ENCODE data around the gene FIBCD1.
A peak's percentile ranks its signal among the peaks of the same experiment; 100 is the strongest.

The FIBCD1 gene

DNA sequence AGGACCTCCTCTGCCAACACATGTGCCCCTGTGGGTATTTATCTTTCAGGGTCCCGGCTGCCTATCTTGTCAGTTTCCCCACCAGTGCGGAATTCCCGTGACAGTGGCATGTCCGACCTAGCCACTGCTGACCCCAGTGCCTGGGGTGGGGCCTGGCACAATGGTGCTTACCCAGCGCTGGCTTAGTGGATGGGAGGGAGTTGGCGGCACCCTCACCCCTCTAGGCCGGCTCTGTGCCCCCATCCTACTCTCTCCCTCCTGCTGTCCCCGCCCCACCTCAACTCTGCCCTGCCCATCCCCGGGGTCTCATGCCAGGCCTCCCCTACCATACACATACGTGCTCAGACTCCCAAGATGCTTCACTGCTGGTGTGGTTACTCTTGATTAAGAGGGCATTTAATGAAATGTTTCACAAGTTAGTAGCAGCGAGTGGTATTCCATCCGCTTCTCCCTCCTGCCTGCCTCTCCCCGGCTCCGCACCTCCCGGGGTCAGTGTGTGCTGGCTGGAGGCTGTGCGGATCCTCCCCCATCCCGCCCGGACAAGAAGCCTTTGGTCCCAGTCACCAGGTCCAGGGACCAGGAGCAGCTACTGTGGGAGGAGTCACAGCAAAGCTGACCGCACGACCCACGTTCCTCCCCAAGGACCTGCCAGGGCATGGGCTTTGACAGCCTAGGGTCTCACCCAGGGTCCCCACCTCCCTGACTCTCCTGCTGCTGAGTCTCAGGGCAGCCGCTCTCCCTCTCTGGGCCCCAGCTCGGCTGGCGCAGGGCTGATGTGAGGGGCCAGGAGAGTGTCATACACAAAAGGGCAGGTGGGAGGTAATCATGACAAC lies 32.9 kb downstream of the FIBCD1 start:
- DNase-seq = no peak

- DNase-seq = no peak
Measured at GRCh38 chr9:130905125-130905901, 33.7 kb downstream of the FIBCD1 start.

GRCh38 chr9:130904070-130905044 lies 34.7 kb downstream of the FIBCD1 start:
- DNase-seq = no peak

DNA sequence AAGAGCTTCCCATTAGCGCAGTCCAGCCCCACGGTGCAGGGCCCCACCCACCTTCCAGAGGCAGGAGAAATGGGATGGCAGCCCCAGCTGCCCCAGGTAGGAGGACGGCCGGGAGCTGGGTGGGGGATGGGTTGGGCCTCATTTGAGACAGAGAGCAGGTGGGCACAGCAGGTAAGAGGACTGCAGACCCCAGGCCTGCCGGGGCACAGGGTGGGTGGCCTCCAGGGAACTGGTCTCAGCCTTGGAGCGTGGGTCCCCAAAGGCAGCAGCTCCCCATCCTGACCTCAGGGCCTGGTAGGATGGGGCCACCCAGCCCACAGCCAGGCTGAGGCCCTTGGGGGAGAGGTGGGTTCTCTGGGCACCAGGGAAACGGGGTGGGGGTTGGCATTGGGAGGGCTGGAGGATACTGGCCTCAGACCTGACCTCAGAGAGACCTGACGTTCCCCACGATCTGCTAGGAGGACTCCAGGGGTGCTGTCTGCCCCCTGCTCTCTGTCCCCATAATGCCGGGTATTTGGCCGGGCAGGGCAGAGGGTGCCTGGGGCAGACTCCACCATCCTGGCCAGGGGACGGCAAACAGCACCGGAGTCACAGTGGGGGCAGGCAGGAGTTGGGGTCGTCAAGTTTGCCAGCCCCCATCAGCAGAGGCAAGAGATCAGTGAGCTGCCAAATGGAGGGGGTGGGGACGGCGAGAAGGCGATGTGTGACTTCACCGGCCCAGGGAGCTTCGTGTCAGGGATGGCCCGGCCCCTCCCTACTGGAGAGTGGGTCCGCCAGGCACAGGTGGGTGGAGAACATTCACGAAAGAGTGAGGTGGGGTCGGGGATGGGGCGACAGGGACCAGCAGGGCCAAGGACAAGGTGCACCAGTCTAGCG lies 35.6 kb downstream of the FIBCD1 start:
- no peak for DNase-seq

DNA sequence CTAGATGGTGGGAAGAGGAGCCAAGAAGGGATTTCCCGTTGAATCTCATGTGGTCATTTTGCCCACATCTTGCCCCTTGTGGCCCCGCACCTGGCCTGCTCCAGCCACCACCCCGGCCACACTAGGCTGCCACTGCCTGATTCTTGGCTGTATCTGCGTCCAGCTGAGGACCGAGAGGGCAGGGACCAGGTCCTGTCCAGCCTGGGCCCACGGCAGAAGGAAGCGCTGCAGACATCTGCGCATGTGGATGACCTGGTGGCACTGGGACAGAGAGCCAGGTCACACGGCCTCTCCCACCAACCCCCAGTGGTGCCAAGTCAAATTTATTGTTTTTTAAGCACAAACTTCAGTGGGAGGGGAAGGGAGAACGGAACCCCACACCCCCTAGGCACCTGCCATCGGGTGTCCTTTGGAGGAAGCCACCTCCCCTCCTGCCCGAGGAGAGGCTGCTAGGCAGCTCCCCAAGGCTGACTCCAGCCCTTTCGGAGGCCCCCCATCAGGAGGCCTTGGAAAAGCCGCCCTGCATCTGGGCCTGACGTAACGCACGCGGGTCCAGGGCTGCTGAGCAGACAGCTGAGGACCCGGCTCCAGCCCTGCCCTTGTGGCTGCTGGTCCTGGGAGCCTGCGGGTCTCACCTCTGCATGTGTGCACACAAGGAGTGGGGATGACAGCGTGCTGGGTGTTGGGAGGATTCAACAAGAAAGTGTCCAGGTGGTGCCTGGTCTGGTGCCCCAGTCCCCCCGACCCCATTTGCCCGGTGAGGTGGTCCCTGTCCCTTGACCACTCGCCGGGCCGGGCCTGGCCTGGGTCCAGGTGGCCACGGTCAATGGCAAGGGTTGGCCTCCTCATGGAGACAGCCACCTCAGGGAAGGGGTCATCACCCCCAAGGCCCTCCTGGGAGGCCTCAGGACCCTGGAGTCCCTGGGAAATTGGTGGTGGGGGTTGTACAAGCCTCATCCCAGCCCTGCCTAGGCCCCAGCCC lies 36.6 kb downstream of the FIBCD1 start:
- DNase-seq = no peak

DNA sequence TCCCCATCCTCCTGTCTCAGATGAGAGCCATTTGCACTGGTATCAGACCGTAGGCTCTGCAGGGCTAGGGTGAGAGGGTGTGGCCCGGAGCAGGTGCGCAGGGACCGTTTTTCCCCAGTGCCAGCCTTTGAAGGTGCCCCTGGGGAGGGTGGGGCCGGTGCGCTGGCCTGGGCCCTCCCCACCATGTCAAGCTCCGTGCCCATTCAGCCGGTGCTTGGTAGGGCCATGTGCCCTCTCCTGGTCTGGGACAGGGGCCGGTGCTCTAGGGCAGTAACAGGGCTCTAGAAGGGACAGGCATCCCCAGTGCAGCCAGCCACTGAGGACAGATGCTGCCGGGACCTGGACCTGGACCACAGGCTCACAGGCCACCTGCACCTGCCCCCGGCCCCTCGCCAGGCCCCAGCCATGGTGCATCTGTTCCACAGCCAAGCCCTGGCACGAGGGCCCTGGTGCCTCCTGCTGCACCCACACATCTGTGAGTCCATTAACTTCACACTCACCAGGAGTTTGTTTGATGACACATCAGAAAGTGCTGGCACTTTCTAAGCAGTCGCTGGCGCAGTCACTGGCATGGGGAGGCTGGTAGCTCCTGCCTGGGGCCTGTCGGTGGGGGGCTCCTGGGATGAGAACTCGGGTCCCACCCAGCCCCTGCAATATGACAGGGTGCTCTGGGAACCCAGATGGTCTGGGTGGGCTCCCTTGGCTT lies 37.4 kb downstream of the FIBCD1 start:
- no peak for DNase-seq

- DNase-seq = peak; percentile 55
Measured at GRCh38 chr9:130900701-130901497, 38.1 kb downstream of the FIBCD1 start.

- no peak for DNase-seq
Measured at GRCh38 chr9:130899051-130899748, 39.8 kb downstream of the FIBCD1 start.

DNA sequence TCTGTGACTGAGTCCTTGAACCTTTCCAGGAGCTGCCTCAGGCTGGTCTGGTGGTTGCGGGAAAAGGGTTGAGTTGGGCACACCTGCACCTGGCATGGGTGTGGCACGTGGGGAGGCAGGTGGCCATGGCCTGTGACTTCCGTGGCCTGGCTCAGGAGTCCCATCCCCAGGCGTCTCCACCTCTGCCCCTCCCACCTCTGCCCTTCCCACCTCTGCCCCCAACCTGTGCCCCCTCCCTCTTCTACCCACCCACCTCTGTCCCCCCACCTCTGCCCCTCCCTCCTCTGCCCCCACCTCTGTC lies 40.5 kb downstream of the FIBCD1 start:
- DNase-seq = no peak

DNA sequence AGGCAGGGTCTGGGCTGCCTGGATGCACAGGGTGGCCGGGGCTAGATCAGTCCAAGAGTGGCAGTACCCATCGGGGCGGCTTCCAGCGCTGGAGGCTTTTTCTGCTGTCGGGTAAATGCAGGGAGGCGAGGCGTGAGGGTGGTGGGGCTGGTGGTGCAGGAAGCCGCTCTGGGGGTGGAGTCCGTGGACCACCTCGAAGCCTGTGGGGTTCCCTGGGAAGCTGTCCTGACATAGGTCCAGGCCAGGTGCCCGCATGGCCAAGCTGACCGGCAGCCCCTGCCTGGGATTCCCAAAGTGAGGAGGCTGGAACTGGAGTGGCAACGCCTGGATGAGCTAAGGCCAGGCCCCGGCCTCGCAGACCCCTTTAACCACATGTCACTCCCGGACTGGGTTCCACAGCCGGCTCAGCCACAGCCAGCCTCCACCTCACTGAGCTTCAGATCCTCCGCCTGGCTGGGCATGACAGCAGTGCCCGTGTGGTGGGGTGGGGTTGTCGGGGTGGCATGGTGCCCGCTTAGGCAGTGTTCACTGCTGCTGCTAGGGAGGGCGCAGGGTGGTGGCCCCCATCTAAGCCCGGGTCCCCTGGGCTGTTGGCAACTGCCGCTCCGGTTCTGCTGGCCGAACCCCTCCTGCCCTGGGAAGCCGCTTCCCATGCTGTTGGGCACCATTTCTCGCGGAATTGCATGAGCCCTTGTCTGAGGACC lies 41.0 kb downstream of the FIBCD1 start:
- no peak for DNase-seq

- DNase-seq = no peak
Measured at GRCh38 chr9:130897105-130897751, 41.8 kb downstream of the FIBCD1 start.

DNA sequence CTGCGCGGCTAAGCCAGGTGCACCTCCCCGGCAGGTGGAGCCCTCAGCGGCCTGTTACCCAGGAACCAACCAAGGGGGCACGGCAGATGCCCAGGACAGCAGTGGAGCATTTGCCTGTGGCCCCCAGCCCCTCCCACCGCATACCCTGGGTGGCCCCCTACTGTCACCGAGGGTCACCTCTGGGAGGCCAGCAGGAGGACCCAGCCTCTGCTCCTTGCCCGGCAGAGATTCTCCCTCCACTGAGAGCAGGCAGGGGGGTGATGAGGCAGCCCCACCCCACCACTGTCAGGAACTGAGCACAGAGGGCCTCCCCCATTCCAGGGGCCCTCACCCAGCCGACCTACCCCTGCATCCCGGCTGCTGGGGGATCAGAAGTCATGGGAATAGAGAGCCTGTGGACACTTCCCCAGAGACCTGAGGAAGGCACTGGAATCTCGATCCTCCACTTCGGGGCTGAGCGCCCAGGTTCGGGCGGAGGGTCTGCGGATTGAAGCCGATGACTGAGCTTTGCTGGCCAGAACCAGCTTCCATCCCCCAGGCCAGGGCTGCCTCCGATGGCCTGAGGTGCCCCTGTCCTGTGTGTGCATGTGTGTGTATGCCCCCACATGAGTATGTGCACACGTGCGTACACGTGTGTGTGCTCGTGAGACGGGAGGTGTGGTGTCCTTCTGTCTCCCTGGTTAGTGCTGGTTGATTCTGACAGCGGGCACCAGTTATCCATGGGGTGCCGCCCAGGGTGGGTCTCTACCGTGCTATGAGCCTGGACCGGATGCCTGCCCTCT lies 42.6 kb downstream of the FIBCD1 start, which contains the start of gene QRFP:
QRFP (minus strand) TSS at position 580 of the 782 bp plus-strand sequence. CDS start 2,974 bp downstream, outside the sequence.
- DNase-seq = no peak

DNA sequence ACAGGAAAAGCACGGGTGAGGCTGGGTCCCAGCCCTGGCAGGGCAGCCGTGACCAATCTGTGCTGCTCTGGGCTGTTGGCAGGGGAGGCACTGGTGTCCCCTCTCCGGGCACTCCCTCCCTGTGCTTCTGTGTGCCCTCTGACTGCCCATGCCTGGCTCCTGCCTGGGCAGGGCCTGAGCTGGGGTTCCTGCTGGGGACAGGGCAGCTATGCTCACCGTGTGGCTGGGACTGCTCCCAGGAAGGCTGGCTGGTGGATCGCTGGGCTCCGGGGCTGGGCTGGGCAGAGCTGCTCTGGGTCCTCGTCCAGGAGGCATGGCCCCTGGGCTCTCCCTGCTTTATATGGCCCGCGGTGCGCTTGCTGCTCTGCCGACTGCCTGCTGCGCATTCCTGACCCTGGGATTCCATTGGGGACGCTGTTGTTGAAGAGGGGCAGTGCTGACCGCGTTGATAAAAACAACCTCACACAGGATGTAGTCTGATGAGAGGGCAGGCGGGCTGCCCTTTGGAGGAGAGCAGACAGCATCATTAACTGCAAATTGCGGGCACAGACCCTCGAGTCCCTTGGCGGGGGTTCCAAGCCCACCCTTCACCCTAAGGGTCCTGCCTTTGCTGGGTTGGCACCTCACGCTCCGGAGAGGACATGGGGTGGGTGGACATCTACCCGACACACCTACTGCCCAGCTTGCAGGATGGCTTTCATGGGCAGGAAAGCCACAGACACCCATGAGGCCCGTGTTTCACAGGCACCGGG lies 43.4 kb downstream of the FIBCD1 start:
- no peak for DNase-seq

DNA sequence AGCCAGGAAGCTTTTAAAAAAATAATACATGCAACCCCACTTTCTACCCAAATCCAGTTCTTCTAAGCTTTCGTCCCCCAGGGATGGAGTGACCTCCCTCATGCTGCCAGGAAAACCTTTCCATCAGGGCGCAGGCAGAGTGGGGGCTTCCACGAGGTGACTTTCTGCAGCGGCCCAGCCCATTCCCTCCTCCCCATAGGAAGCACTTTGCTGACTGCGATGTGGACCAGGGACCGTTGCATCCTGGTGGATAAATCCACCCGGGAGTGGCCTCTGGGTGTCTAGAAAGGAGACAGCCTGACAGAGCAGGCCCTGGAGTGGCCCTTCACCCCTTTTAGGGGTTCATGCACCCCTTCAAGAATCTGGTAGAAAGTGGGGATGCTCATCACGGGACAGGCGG lies 44.0 kb downstream of the FIBCD1 start:
- DNase-seq = no peak

DNA sequence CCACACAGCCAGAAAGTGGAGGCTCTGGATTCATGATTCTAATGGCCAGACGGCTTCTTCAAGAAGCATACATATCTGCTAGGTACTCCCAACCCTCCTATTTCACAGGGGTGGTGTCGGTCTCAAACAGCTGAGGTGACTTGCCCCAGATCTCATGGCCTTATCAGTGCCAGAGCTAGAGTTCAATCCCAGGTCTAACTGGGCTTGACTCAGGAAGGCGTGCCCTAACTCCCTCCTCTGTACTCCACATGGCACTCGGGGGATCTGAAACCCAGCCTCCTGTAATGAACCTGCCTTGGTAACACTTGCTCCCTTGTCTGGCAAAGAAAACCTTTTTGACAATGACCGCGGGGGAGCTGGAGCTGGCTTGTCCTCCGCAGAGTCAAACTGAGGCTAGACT lies 44.5 kb downstream of the FIBCD1 start:
- no peak for DNase-seq

All from NCI-H146 (cell line).